ACC112 (cell line): ENCODE results near the gene LPCAT1.
"Not testable (repeated sequence)": the region's sequence is repeated elsewhere in the genome, so short reads cannot be mapped to it uniquely, and the experiment has no call there.

ENCODE experiments used
- H2AFZ ChIP-seq: fragments of 200-600 bp; sonication (generic); one replicate; pipeline ENCODE4 v1.6.0; 2017; ENCODE audit warnings: antibody characterized with exemption, low read length; ENCODE audit not compliant: unreplicated experiment
- H3K27ac ChIP-seq: fragments of 200-600 bp; sonication (generic); 2 replicates; pipeline ENCODE4 v1.5.1; 2014; ENCODE audit warnings: low read depth, mild to moderate bottlenecking, antibody characterized with exemption, low read length, moderate library complexity
- H3K27me3 ChIP-seq: fragments of 200-600 bp; sonication (generic); 2 replicates; pipeline ENCODE4 v1.6.1; 2014; ENCODE audit warnings: mild to moderate bottlenecking, antibody characterized with exemption, low read length, moderate library complexity, mixed read lengths; ENCODE audit not compliant: insufficient read depth
- H3K36me3 ChIP-seq: fragments of 200-600 bp; sonication (generic); 2 replicates; pipeline ENCODE4 v1.6.1; 2016; ENCODE audit warnings: mild to moderate bottlenecking, antibody characterized with exemption, low read length, moderate library complexity, mixed read lengths; ENCODE audit not compliant: insufficient read depth
- H3K4me1 ChIP-seq: fragments of 200-600 bp; sonication (generic); one replicate; pipeline ENCODE4 v1.6.1; 2016; ENCODE audit warnings: low read length, mixed read lengths; ENCODE audit not compliant: insufficient read depth, unreplicated experiment, control insufficient read depth
- H3K4me3 ChIP-seq: fragments of 200-600 bp; sonication (generic); 2 replicates; pipeline ENCODE4 v1.5.1; 2014; ENCODE audit warnings: mild to moderate bottlenecking, low read depth, low read length
- H3K79me2 ChIP-seq: fragments of 200-600 bp; sonication (generic); one replicate; pipeline ENCODE4 v1.6.0; 2016; ENCODE audit warnings: low read length; ENCODE audit not compliant: control insufficient read depth, unreplicated experiment, insufficient read depth

Gene LPCAT1, protein sequence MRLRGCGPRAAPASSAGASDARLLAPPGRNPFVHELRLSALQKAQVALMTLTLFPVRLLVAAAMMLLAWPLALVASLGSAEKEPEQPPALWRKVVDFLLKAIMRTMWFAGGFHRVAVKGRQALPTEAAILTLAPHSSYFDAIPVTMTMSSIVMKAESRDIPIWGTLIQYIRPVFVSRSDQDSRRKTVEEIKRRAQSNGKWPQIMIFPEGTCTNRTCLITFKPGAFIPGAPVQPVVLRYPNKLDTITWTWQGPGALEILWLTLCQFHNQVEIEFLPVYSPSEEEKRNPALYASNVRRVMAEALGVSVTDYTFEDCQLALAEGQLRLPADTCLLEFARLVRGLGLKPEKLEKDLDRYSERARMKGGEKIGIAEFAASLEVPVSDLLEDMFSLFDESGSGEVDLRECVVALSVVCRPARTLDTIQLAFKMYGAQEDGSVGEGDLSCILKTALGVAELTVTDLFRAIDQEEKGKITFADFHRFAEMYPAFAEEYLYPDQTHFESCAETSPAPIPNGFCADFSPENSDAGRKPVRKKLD

DNA sequence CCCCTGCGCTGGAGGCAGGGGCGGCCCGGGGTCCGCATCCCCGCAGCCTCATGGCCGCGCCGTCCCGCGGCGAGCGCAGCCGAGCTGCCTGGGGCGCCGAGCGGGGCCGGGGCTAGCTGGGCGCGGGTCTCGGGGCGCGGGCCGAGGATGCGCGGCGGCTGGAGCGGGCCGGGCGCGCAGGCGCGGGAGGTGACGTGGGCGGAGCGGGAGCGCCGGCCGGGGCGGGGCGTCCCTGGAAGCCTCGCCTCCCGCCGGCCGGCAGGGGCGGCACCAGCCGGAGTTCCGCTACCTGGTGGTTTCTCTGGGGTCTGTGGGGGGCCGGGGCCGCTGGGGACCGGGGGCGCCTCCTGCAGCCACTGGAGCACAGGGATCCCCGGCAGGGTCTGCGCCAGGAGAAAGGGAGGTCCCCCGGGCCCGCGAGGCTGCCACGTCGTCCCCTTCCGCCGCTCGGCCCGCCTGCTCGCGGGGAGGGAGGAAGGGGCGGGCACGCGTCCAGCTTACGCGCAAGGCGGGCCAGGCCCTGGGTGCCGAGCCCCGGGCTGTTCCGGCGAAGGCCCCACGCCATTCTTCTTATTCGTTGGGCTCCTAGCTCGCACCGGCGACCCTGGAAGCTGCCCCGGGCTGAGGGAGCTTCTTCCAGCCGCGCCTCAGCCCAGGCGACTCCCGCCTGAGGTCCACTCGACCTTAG lies at the start of gene LPCAT1:
Gene LPCAT1, minus strand, starts transcription at position 168 of the 688 bp plus-strand sequence. Its CDS starts 116 bp downstream, at position 52.
- H3K36me3 ChIP-seq: no peaks in the 10 kb centered on the region; the same call in 1 of the 2 replicates
- H3K79me2 ChIP-seq: peaks cover 46% of the 10 kb centered on the region
- no peaks in the 10 kb centered on the region for H3K27me3 ChIP-seq
- peaks cover 13% of the 10 kb centered on the region for H3K4me1 ChIP-seq
- peak within 1 kb of the TSS; percentile 82 for H3K27ac ChIP-seq
- H3K4me3 ChIP-seq: peak within 1 kb of the TSS; percentile 92
- H2AFZ ChIP-seq: peak within 1 kb of the TSS; percentile 83

DNA sequence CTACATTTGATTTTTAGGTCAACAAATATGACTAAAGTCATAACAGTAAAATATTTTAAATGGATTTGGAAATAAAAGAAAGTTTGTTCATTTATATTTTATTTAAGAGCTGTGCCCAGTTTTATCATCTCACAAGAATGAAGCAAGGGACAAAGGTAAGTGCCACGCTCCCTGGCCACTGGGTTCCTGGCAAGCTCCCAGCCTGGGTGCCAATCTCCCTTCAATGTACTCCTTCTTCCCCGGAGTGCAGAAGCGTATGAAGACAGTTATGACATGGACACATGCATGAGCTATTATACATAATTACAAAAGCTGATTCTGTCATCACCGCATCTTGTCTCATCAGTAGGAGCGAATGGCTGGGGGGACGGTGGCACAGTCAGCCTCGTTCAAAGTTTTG lies 48.1 kb upstream of the LPCAT1 start:
- not testable (repeated sequence) for H3K36me3 ChIP-seq, H3K4me3 ChIP-seq
- peaks cover 19% of the 10 kb centered on the region for H3K4me1 ChIP-seq

DNA sequence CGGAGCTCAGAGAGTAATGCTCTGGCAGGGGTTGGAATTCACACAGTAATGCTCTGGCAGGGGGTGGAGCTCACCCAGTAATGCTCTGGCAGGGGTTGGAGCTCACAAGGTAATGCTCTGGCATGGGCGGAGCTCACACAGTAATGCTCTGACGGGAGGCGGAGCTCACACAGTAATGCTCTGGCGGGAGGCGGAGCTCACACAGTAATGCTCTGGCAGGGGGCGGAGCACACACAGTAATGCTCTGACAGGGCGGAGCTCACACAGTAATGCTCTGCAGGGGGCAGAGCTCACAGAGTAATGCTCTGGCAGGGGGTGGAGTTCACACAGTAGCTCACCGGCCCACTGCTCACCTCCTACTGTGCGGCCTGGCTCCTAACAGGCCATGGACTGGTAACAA lies 47.2 kb upstream of the LPCAT1 start:
- H3K27me3 ChIP-seq: no peaks in the 10 kb centered on the region
- H3K27ac ChIP-seq: no peak overlapping the region
- no peaks in the 10 kb centered on the region for H3K79me2 ChIP-seq
- H2AFZ ChIP-seq: no peak overlapping the region
- H3K36me3 ChIP-seq: peaks cover 7% of the 10 kb centered on the region; the same call in 1 of the 2 replicates
- H3K4me1 ChIP-seq: peaks cover 26% of the 10 kb centered on the region
- H3K4me3 ChIP-seq: no peak overlapping the region

More for the DNA sequence above, 48.1 kb upstream of the LPCAT1 start:
- H2AFZ ChIP-seq, H3K27me3 ChIP-seq, H3K27ac ChIP-seq, H3K79me2 ChIP-seq: not testable (repeated sequence)

DNA sequence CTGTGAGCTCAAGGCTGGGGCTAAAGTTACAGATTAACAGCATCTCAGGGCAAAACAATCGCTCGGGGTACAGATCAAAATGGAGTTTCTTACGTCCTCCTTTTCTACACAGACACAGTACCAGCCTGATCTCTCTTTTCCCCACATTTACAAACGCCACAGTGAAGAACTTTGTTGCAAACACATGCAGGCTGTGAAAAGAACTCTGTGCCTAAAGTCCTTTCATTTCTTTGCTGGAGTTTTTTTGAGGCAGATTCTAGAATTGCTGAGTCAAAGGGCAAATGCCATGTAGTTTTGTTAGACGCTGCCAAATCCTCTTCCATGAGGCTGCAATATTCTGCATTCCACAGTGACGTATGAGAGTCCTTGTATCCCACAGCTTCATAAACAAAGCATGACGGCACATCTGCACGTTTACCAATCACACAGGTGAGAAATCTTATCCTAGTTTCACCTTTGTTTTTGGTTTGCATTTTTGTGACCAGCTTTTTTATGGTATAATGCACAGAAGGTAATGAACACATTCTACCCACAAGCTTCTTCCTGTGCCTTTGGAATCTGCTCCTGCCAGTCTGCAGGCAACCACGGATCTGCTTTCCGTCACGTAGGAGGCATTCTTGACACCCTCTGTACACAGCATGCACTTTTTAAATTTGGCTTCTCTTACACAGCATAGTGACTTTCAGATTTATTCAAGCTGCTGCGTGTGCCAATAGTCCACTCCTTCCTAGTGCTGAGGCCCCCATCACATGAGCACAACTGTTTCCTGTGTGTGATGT lies 44.6 kb upstream of the LPCAT1 start:
- Histone ChIP-seq H3K4me3 (peak overlapping the region; percentile 59), H2AFZ (peak overlapping the region; percentile 61), H3K4me1 (peaks cover 45% of the 10 kb centered on the region), H3K79me2 (no peaks in the 10 kb centered on the region), H3K27ac (peak overlapping the region; percentile 91), H3K27me3 (no peaks in the 10 kb centered on the region), H3K36me3 (peaks cover 7% of the 10 kb centered on the region; the same call in 1 of the 2 replicates)

DNA sequence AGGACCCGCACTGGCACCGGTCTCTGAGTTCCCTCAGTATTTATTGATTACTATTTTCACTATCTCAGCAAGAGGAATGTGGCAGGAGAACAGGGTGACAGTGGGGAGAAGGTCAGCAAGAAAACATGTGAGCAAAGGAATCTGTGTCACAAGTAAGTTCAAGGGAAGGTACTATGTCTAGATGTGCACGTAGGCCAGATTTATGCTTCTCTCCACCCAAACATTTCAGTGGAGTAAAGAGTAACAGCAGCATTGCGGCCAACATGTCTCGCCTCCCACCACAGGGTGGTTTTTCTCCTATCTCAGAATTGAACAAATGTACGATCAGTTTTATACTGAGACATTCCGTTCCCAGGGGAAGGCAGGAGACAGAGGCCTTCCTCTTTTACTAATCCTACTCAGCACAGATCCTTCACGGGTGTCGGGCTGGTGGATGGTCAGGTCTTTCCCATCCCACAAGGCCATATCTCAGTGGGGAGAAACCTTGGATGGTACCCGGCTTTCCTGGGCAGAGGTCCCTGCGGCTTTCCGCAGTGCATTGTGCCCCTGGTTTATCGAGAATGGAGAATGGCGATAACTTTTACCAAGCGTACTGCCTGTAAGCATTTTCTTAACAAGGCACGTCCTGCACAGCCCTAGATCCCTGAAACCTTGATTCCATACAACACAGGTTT lies 43.9 kb upstream of the LPCAT1 start:
- H3K27me3 ChIP-seq, H3K36me3 ChIP-seq, H3K79me2 ChIP-seq, H3K4me3 ChIP-seq: not testable (repeated sequence)
- H2AFZ ChIP-seq: peak overlapping the region; percentile 61
- peak overlapping the region; percentile 91 for H3K27ac ChIP-seq
- peaks cover 48% of the 10 kb centered on the region for H3K4me1 ChIP-seq

DNA sequence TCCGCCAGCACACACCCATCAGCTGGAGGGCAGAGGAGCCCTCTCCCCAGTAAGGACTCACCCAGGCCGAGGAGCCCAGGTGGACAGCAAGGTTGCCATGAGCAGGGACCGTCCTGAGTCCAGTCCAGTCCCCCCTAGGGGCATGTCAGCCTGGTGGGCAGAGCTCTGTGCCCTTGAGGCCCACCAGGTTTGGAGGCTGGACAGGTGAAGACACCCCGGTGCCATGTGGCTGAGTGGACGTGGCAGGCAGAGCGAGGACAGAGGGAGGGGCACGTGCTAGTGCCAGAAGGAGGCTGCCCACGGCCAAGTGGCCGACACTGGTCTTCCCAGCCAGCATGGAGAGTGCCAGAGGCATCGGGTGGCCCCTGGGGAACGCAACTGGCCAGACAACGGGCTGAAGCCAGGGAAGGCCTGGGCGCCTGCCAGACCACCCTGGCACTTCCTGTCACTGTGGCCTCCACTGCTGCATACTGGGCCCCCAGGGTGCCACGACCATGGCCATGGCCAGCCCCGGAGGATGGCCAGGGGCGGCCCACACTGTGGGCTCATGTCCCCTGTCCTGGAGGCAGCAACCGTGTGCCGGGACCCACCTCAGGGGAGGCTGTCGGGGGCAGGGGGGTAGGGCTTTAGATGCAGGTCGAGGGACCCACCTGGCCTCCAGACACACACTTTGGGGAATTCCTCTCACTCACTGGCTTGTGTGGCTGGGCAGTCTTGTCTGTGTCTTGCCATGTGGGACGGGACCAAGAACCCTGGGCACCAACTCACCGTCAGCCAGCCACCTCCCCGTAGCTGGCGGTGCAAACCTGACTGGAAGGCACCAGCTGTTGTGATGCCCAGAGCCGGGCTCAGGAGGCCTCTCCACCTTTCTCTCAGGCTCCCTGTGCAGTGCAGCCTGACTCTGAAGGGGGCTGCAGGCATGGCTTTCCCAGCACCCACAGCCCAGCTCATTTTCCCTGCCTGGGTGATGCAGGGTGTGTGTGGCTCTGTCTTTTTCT lies 42.3 kb upstream of the LPCAT1 start:
- Histone ChIP-seq H3K79me2 (no peaks in the 10 kb centered on the region), H3K4me3 (no peak overlapping the region), H2AFZ (no peak overlapping the region), H3K27ac (no peak overlapping the region), H3K4me1 (peaks cover 48% of the 10 kb centered on the region), H3K27me3 (no peaks in the 10 kb centered on the region), H3K36me3 (peaks cover 7% of the 10 kb centered on the region; the same call in 1 of the 2 replicates)

DNA sequence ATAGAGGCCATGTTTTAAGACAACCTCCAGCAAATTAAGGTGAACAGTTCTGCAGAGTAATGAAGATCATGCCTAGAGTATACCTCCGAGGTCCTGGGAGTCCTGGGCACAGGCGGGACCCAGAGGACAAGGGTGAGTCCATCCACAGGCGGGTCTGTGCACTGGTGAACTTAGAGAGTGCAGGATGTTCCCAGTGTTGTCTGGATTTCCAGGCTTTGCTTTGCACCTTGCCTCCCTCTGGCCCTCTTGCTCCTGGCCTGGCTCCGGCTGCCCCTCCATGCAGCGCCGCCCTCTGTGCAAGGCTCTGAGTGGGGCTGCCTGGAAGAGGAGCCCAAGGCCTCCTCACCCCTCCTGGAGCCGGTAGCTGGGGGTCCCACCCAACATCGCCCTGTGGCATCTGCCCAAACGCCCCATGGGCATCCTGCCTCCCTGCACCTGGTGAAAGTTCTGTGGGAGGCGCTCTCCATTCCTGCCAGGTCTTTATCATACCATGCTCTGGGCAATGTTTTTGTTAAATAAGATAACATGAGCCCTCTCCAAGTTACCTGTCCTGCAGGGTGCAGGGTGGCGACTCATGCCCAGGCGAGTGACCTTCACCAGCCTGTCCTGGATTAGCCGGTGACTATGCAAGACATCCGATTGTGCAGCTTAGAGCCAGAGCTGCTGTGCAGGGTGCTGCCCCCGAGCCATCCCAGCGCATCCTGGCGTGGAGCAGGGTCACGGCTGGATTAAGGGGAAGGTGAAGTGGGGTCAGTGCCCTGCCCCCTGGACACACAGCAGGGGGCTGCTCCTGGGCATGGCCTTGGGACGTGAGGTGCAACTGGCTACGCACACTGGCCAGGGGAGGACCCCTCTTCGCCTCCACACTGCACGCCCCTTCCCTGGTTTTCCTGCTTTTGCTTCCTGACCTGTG lies 41.3 kb upstream of the LPCAT1 start:
- H3K27ac ChIP-seq: peak overlapping the region; percentile 40; the same call in 1 of the 2 replicates
- no peaks in the 10 kb centered on the region for H3K36me3 ChIP-seq
- H3K4me3 ChIP-seq: no peak overlapping the region
- H2AFZ ChIP-seq: no peak overlapping the region
- no peaks in the 10 kb centered on the region for H3K27me3 ChIP-seq
- H3K79me2 ChIP-seq: no peaks in the 10 kb centered on the region
- H3K4me1 ChIP-seq: peaks cover 48% of the 10 kb centered on the region

DNA sequence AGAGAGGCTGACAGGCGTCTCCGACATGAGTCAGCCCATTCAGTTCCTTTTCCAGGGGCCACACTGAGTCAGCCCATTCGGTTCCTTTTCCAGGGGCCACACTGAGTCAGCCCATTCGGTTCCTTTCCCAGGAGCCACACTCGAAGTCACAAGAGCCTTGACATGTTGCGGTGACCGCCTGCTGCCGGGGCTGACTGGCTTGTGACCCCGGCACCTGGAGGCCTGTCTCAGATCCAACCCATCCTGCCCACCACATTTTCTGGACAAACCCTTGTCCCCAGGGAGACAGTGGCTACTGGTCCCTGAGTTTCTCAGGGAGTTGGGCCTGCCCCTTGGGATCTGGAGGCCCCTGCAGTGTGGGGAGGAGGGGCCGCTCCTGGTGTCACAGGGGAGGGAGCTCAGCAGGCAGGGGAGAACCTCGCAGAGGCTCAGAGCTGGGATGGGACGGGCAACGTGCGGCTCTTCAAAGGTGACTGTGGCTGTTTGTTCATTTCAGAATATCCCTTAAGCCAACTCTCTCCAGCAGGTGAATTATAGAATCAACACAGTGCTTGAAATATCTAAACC lies 40.5 kb upstream of the LPCAT1 start:
- Histone ChIP-seq H3K79me2 (no peaks in the 10 kb centered on the region), H3K36me3 (no peaks in the 10 kb centered on the region), H3K4me3 (no peak overlapping the region), H3K27me3 (no peaks in the 10 kb centered on the region), H3K4me1 (peaks cover 48% of the 10 kb centered on the region), H3K27ac (peak overlapping the region; percentile 40; the same call in 1 of the 2 replicates), H2AFZ (no peak overlapping the region)
